Measurements from ENCODE around the gene RNF223.

Gene RNF223

GRCh38 chr1:1075148-1075935 is 1.2 kb upstream of the RNF223 start:
- in situ Hi-C loops (cut with MboI; ENCODE audit: low sequenced_read_pairs, unreplicated experiment): no loop called here
- TF ChIP-seq, protein P1, sequence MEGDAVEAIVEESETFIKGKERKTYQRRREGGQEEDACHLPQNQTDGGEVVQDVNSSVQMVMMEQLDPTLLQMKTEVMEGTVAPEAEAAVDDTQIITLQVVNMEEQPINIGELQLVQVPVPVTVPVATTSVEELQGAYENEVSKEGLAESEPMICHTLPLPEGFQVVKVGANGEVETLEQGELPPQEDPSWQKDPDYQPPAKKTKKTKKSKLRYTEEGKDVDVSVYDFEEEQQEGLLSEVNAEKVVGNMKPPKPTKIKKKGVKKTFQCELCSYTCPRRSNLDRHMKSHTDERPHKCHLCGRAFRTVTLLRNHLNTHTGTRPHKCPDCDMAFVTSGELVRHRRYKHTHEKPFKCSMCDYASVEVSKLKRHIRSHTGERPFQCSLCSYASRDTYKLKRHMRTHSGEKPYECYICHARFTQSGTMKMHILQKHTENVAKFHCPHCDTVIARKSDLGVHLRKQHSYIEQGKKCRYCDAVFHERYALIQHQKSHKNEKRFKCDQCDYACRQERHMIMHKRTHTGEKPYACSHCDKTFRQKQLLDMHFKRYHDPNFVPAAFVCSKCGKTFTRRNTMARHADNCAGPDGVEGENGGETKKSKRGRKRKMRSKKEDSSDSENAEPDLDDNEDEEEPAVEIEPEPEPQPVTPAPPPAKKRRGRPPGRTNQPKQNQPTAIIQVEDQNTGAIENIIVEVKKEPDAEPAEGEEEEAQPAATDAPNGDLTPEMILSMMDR (IDR thresholded peaks at IDR 0.05; ENCODE audit: borderline replicate concordance, control extremely low read depth, extremely low read depth, insufficient read depth, missing control alignments): no peak
- DNase-seq (ENCODE audit: low spot score): no peak

DNA sequence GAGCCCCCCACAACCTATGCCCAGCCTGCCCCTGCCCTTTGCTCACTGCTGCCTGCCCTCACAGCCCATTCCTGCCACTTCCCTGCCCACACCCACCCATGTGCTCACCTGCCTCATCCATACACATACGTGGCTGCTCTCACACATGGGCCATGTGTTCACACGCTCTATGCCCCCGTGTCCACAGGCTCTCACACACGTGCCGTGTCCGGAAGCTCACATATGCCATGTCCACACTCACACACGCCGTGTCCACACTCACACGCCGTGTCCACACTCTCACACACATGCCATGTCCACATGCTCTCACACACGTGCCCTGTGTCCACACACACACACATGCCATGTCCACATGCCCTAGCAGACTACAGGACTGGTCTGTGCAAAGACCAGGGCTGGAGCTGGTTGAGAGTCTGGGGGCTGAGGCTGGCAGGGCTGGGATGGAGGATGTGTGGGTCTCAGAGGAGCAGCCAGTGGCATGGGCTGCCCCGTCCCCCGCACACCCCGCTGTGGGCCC is 583 bp upstream of the RNF223 start:
- in situ Hi-C loops (cut with MboI; ENCODE audit: low sequenced_read_pairs, unreplicated experiment): no loop called here
- TF ChIP-seq, protein P1 (IDR thresholded peaks at IDR 0.05; ENCODE audit: borderline replicate concordance, control extremely low read depth, extremely low read depth, insufficient read depth, missing control alignments): no peak
- no peak for DNase-seq (ENCODE audit: low spot score)

DNA sequence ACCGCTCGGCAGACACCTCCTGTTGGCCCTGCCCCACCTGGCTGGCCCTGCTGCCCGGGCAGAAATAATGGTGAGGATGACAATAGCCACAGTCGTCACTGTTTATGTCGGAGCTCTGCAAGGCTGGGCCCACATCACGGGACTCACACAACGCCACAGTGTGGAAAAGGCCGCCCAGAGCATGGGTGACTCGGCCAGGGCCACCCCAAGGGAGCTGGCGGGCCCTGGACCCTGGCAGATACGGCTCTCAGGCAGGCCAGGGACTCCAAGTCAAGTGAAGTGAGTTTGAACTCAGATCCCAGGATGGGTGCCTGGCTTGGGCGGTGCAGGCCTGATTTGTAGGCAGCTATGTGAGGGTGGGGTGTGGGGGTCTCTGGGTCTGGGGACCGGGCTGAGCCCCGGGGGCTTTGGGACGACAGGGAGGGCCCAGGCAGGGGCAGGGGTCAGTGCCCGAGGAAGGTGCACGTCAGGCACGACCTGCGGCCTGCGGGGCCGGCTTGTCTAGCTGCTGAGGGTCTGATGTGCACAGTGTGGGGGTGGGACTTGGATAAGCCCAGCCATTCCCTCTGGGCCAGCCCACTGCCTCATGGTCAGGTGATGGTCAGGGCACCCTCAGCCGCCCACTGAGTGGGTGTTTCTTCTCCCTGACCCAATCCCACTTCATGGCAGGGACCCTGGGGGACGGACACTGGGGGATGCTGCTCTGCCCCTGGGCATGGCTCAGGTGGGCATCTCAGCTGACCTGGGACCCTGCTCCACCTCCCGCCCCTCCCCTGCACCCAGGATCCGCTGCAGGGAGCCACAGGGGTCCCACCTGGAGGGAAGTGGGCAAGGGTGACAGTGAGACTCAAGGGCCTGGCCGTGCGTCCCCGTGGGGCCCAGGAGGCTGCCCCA is 1.0 kb downstream of the RNF223 start:
- no peak for DNase-seq (ENCODE audit: low spot score)
- TF ChIP-seq, protein P1 (IDR thresholded peaks at IDR 0.05; ENCODE audit: borderline replicate concordance, control extremely low read depth, extremely low read depth, insufficient read depth, missing control alignments): no peak
- in situ Hi-C loops (cut with MboI; ENCODE audit: low sequenced_read_pairs, unreplicated experiment): no loop called here

DNA sequence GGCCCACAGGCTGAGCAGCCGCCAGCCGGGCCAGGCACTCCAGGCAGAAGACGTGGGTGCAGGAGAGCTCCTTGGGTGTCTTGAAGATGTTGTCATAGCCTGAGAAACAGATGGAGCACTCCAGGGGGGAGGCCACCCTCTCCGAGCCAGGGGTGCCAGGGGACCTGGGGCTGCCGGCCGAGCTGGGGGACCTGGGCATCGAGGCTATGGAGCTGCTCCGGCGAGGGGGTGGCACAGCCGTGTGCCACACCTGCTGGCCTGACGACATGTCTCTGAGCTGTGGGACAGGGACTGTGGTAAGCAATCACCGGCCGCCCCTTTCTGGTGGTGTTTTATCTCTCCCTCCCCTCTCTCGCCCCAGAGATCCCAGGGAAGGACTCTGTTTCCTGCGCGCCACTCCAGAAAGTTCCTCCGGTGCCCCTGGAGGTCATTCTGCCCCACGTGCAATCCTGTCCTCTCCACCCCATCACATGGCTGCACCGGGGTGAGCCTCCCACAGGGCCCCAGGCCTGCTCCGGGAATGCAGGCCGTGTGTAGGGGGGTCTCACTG is 1.7 kb downstream of the RNF223 start:
- in situ Hi-C loops (cut with MboI; ENCODE audit: low sequenced_read_pairs, unreplicated experiment): no loop called here
- DNase-seq (ENCODE audit: low spot score): no peak
- TF ChIP-seq, protein P1 (IDR thresholded peaks at IDR 0.05; ENCODE audit: borderline replicate concordance, control extremely low read depth, extremely low read depth, insufficient read depth, missing control alignments): no peak

DNA sequence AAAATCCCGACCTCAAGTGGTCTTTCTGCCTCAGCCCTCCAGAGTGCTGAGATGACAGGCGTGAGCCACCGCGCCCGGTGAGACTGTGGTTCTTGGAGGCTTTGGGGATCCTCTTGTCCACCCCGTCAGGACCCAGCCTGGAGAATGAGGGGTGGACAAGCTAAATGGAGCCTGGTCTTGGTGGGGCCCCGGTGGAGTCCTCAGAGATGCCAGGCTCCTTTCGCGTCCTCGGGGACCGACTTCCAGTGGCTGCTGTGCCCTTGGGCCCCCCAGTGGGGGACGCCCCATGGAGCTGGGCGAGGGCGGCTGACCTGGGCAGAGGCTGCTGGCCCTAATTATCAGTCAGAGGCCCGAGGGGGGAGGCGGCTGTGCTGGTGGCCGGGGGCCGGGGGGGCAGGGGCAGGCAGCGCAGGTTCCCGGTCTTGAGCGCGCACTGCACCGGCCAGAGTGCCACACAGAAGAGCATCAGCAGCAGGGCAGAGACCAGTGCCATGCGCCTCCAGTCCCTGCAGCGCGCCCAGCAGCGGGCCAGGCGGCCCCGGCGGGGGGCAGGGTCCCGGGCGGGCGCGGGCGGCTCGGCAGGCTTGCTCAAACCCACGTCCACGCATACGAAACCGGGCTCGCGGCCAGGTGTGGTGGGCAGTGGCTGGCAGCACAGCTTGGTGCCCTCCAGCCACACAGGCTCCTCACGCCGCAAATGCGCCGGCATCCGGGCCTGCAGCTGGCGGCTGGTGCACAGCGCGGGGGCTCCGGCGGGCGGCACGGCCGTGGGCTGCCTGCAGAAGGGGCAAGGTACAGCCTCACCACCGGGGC is 2.4 kb downstream of the RNF223 start:
- TF ChIP-seq, protein P1 (IDR thresholded peaks at IDR 0.05; ENCODE audit: borderline replicate concordance, control extremely low read depth, extremely low read depth, insufficient read depth, missing control alignments): no peak
- DNase-seq (ENCODE audit: low spot score): no peak
- in situ Hi-C loops (cut with MboI; ENCODE audit: low sequenced_read_pairs, unreplicated experiment): no loop called here
